Pulmonary artery endothelial cell (primary cell): ENCODE results near the gene TAL1. TPM values are rescaled to one million over a fixed set of nuclear protein-coding genes. Genes with fewer than 3 reads are reported as not detected.
"Not testable (repeated sequence)": the region's sequence is repeated elsewhere in the genome, so short reads cannot be mapped to it uniquely, and the experiment has no call there.

ENCODE experiments used
- DNase-seq: peaks from one replicate; pipeline ENCODE4 v3.0.0-alpha.2; 2011; ENCODE audit warnings: low read depth, low spot score
- total RNA-seq: library from RNA; depleted of rRNA; stranded (reverse); fragments of >200 nt; gene quantifications from 2 replicates; pipeline ENCODE4 v1.2.3, GENCODE V29; 2014

The TAL1 gene
- total RNA-seq, result 37.9 and 54.0 TPM in 2 replicates

DNA sequence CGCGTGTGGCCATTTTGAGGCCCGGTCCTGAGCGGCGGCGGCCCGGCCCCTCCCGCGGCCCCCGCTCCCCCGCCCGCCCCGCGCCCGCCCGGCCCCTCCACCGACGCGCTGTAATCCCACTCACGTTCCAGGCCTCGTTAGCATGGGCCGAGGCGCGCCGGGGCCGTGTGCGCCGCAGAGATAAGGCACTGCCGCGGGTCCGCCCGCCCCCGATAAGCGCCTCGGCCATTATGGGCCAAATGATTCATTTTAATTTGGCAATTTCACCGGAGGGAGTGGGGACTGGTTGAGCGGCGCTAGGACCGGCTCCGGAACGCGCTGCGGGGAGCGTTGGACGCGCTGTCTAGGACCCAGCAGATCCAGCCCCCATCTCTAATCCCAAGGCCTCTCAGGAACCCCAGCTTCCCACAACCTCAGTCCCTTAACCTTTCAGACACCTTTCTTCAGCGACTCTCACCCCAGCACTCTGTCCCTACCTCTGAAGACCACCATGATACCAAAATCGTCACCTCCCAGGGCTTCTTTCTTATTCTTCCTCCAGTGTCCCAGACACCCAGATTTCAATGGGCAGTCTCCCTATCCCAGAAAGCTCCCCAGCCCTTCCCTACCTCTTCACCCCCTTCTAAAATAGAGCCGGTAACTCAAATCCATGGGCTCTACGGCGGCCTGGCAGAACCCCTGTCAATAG, at the start of gene TAL1:
TSS of gene TAL1 (minus strand) at position 39 of the 688 bp plus-strand sequence. CDS start 6,337 bp downstream, outside the sequence.
- DNase-seq, result no peak

DNA sequence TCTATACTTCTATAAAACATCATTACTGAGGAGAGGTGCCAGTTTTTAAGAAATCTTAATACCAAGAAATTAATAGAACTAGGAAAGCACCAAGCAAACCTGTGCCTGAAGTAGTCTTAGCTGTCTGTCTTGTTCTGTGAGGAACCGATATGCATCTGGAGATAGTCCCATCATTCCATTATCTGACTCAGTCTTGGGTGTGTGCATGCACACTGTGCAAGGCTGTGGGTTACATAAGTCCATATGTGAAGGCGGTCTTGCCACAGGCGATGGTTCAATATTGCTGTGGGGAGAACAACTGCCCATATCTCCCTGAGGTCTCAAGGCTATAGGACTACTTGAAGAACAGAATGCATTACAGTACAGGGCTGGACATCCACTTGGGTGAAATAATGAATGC, 48.1 kb upstream of the TAL1 start:
- DNase-seq, result no peak

DNA sequence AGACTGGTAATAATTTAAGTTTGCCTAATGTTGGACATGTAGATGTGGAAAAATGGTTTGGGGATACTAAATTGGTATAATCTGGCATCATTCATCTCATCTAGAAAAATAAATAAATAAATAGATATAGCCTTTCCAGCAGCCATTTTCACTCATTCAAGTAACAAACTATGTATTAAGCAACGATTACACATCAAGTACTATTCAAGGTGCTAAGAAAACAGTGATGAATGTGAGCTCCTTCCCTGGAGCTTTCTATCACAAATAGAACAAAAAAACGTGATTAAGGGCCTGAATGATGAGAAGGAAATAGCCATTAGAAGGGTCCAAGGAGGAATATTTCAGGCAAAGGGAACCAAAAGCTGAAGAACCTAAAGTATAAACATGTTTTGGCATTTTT, 44.8 kb upstream of the TAL1 start:
- no peak for DNase-seq

DNA sequence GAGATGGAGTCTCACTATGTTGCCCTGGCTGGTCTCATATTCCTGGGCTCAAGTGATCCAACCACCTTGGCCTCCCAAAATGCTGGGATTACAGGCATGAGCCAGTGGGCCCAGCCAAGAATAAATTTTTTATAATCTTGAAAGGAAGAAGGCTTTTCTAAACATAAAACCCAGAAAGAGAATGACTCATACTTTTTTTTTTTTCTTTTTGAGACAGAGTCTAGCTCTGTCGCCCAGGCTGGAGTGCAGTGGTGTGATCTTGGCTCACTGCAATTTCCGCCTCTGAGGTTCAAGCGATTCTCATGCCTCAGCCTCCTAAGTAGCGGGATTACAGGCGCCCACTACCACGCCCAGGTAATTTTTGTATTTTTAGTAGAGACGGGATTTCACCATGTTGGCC, 43.8 kb upstream of the TAL1 start:
- not testable (repeated sequence) for DNase-seq

DNA sequence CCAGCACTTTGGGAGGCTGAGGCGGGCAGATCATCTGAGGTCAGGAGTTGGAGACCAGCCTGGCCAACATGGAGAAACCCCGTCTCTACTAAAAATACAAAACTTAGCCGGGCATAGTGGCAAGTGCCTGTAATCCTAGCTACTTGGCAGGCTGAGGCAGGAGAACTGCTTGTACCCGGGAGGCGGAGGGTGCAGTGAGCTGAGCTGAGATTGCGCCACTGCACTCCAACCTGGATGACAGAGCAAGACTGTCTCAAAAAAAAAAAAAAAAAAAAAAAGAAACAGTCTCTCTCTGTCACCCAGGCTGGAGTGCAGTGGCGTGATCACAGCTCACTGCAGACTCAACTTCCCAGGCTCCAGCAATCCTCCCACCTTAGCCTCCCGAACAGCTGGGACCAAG, 33.5 kb upstream of the TAL1 start:
- not testable (repeated sequence) for DNase-seq

DNA sequence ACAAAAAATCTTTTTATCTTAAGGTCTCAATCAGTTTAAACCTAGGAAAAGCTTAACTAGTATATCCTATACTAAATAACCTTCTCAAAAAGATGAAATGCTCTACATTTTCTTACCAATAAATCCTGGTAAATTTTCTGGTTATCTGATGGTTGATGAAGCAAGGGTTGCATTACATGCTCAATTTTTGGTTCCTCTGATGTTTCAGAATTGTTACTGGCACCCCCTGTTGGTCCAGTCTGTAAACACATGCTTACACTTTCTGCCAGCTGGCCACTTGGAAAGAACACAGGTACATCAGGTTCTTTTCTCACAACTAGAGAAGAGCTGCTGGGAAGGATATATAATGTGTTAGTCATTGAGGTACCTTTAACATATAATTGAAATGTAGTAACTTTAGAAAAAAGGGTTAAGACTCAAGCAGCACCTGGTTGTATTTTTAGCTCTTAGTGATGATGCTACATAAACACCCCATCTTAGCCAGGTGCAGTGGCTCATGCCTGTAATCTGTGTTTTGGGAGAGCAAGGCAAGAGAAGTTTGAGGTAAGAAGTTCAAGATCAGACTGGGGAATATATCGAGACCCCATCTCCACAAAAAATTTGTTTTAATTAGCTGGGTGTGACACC, 30.9 kb upstream of the TAL1 start:
- DNase-seq, result peak; percentile 47

DNA sequence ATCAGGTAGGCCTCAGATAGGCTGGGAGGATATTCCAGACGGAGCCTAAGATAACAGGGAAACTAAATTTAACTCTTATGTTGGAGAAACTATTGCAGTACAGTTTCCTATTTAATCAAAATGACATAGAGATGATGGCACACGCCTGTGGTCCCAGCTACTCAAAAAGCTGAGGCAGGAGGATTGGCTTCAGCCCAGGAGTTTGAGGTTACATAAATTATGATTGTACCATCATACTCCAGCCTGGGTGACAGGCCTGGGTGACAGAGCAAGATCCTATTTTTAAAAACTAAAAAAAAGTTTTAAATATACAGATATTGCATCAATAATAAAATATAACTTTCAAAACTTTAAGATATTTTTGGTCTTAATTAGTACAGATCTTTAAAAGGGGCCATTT, 25.2 kb upstream of the TAL1 start:
- no peak for DNase-seq

DNA sequence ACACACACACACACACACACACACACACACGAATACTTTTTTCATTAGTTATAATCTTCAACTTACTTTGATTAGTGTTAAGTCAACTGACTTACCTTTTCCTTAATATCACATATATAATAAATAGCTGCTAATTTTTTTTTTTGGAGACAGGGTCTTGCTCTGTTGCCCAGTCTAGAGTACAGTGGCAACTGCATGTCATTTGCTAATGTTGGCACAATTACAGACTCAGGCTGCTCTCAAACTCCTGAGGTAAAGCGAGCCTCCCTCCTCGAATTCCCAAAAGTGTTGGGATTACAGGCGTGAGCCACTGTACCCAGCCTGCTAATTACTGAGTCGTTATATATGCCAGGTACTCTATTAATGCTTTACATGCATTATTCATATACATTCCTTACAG, 20.8 kb upstream of the TAL1 start:
- no peak for DNase-seq

DNA sequence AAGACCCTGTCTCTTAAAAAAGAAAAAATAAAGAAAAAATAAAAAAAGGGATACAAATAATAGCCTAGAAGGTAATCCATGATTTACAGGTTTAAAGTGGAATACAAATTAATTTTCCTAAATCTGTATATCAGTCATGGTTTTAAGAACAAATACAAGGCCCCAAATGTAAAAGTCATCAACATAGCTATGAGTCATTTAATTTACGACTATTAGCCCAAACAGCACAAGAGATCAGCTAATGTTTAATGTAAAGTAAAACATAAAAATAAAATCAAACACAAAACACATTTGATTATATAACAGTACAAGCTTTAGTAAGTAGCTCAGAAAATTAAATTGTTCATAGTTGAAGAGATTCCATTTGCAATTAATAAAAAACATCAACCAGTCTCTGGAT, 20.3 kb upstream of the TAL1 start:
- DNase-seq, result no peak

DNA sequence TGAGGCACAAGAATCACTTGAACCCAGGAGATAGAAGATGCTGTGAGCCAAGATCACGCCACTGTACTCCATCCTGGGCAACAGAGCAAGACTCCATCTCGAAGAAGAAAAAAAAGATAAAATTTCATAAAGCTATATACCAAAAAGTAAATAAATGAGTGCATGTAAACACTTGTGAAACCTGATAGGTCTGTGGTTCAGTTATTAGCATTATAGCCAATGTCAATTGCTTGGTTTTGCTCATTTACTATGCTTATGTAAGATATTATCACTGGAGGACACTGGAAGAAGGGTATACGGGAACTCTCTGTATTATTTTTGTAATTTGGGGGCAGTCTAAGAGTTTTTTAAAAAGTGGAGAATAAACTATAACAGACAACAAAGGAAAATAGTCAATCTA, 17.7 kb upstream of the TAL1 start:
- DNase-seq, result no peak

DNA sequence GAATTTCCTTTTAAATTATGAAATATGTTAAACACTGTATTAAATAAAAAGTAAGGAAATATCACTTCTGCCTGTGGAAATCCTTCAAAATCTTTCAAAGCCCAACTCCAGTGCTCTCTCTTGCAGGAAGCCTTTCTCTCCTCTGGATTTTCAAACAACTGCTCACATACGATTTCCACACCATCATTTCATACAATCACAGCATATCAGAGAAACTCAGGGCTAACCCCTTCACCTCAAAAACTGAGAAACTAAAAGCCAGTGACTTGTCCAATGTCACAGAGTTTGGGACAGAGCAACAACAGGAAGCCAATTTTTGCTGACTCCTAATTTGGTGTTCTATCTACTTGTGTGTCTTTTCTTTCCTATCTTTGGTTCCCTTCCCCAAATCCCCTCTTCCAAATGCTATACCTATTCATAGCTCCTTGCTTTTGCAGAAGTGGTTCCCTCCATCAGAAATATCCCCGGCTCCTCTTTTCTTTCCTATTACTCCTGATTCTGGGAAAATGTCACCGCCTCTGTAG, 12.4 kb upstream of the TAL1 start:
- DNase-seq, result no peak

DNA sequence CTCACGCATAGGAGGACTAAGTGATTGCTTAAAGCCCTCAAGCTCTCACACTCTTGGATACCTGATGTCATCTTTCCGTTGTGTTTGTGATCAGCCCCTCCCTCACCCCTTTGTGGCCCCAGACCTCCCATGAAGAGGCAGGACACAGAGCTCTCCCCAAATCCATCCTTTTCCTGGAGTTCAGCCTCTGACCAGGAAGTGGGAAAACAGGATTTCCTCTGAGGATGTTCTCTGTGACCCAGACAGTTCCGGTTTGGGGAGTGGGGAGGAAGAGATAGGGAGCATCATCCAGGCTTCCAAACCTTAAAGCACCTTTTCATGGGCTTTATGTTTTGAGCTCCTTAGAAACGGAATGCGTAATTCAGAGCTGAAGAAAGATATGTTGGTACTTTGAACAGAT, 11.9 kb upstream of the TAL1 start:
- no peak for DNase-seq

DNA sequence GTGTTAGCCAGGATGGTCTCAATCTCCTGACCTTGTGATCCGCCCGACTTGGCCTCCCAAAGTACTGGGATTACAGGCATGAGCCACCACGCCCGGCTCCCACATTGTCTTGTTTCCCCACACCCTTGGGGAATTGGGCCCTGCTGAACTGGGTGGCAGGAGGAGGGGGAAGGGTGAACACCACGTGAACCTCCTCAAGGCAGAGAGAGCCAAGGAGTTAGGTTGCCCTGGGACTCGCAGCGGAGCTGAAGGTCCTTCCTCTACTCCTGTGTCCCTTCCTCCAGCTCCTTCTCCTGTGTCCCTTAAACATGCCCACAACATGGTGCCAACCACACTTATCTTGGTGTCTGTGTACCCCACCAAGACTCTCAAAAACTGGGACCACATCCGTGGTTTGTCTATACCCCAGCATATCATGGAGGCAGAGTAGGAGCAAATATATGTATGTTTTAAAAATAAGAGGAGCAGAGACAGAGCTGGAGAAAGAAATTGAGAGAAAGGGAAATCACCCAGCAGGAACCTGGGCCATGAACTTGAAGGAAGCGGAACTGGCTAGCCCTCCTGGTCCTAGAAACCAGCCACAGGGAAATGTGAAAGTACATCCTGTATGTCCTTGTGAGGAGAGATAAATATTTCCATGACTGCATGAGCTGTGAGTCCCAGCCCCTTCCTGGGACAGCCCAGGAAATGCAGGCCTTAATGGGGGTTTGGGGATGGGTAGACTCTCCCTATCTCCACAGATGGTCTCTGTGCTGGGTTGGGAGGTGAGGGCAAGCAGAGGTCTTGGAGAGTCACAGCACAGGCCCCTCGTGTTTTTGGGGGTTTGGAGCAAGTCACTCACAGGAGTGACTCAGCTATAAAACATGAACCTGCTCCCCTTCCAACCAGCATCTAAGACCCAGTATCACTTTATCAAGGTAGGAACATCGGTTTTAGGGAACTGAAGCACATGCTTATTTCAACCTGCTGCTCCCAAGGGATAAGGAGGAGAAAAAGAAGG, 9.4 kb upstream of the TAL1 start:
- no peak for DNase-seq

DNA sequence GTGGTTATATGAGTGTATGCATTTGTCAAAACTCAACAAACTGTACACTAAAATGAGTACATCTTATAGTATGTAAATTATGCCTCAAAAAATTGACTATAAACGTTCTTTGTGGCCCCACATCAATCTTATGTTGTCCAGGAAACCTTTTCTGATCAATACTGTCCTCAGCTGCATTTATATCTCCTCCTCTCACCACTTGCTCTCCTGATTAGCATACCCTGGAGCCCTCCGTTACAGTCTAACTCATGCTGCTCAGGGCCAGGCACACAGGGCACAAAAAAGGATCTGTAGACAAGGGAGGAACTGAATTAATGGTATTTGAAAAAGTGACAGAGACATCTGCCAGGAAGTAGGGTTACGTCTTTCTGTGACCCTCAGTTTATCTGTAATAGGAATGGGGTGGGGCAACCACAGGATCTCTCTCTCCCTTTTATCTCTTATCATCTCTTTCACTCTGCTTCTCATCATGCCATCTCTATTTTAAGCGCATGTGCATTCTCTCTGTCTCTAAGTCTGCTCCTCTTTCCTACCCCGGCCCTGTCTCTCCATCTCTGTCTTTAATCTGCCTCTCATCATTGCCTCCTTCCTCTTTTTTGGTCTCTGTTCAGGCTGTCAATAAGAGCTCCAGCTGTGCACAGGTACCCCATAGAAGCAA, 7.0 kb upstream of the TAL1 start:
- no peak for DNase-seq

DNA sequence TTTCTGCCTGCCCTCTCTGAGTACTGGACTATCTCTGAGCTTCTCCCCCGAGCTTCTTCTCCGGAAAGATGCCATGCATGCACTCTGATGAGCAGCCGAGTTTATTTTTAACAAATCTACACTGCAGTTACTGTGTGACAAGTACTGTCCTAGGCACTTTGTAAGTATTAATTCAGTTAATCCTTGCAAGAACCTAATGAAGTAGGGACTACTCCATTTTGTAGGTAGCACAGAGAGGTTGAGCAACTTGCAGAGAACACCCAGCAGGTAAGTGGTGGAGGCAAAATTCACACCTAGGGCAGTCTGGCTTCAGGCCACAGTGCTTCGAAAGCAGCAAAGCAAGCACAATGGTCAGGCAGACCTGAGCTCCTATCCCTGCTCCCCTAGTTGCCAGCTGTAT, 3.8 kb upstream of the TAL1 start:
- no peak for DNase-seq

DNA sequence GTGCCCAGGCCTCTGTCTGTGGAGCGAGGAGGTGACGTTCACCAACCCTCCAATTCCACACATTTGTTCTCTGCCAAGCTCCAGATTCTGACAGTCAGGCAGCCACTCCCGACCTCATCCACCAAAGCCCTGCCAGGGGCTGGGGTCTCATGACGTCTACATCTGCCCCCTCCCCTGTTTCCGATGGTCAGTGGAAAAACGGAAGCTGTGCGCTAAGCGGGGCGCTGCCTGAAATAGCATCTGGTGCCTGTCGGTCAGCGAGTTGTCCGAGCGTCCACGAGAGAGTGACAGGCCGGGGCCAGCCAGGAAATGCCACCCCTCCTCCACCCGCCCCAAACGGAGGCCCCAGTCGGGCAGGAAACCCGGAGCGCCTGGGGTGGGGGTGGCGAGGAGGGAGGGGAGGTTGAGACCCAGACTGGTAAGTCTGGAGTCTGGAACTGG, 3.2 kb upstream of the TAL1 start:
- DNase-seq, result no peak

DNA sequence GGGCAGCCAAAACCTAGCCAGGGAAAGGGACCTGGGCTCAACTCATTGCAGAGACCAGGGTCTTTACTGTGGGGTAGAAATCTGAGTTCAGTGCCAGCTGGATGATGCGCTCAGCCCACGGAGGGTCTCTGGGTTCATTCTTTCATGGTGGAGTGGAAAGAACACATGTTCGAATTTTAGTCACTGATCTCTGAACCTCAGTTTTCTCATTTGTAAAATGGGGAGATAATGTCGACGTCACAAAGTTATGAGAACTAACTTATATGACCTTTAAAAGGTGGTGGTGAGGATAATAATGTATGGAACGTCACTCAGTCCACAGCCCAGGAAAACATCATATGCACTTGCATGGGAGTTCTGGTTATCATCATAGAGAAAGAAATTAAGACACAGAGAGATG, 1.2 kb upstream of the TAL1 start:
- no peak for DNase-seq

DNA sequence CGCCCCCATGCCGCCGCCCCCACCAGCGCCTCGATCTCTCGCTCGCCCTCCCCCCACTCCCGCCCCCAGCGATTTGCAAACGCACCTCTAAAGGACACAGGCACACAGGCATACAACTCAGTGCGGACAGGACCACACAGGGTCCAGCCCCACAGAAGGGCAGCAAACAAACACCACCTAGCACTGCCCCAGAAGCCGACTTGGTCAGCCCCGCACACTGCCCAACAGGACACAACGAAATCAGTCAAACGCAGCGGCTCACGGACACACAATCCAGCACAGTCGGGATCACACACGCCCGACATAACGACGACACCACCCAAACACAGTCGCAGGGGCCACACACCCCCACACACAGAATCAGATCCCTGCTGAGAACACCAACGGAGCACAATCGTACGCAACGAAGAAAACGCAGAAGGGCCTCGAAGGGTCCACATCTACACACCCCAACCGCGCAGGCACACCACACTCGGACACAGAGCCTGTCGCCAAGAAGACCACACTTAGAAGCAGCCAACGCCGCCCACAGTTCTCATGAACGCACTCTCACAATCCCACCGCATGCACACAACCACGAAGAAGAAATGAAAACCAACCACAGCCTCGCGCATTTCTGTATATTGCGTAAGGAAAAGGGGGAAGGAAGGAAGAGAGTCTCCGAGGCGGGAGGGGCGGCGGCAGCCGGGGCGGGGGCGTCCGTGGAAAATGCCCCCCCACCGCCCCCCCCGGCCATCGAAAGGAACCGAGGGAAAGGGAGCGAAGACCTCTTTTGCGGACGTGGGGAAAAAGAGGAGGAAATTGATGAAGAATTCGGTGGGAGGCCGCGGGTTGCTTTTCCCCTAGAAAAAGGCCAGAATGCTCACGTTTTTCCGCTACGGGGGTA, 481 bp downstream of the TAL1 start:
- DNase-seq, result no peak

DNA sequence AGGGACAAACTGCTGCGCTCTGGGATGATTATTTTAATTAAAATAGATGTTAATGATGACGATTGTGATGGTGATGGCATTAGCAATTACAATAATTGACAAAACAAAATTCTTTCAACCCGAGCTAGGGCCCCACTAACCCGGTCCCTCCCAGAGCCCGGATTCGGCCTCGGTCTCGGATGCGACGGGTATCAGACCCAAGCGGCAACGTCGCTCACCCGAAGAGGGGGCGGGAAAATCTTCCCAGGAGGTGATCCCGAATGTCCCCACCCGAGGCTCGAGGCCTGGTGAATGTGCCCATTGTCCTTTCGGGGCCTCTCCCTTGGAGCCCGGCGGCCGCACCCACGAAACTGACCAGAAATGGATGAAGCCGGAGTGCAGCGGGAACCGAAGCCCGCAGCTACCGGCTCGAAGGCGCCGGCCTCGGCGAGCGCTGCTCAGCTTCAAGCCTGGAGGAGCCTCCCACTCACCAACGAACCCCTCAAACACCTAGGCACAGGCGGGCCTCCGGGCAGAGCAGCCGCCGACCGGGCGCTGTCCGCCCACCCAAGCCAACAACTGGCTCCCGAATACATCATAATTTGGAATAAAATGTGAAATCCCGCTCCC, 1.2 kb downstream of the TAL1 start:
- DNase-seq, result no peak
